HG02870 (cell line): ENCODE data around the gene EIF3B.
"Not testable (repeated sequence)": the region's sequence is repeated elsewhere in the genome, so short reads cannot be mapped to it uniquely, and the experiment has no call there.

ENCODE experiments used
- ATAC-seq: cut with Tn5 transposase; IDR thresholded peaks from one replicate; pipeline ENCODE4 v1.9.1; 2021; ENCODE audit warnings: mild to moderate bottlenecking, moderate library complexity; ENCODE audit not compliant: unreplicated experiment

EIF3B gene

GRCh38 chr7:2347351-2348063 is 7.1 kb upstream of the EIF3B start:
- not testable (repeated sequence) for ATAC-seq

GRCh38 chr7:2350055-2350454 is 4.6 kb upstream of the EIF3B start:
- ATAC-seq, result no peak

GRCh38 chr7:2350861-2351260 is 3.8 kb upstream of the EIF3B start:
- no peak for ATAC-seq

- no peak for ATAC-seq
These were observed 1.3 kb upstream of the EIF3B start for GRCh38 chr7:2353113-2353935.

GRCh38 chr7:2353936-2354185 is 766 bp upstream of the EIF3B start:
- peak; percentile 47 for ATAC-seq

- ATAC-seq, result peak; percentile 10
These were observed 495 bp downstream of the EIF3B start for GRCh38 chr7:2354939-2355704.

GRCh38 chr7:2355705-2356008 is 1.0 kb downstream of the EIF3B start:
- ATAC-seq, result no peak

GRCh38 chr7:2357165-2357564 is 2.5 kb downstream of the EIF3B start:
- no peak for ATAC-seq

GRCh38 chr7:2357571-2357970 is 2.9 kb downstream of the EIF3B start:
- no peak for ATAC-seq

- no peak for ATAC-seq
These were observed 4.4 kb downstream of the EIF3B start for GRCh38 chr7:2358968-2359527.

GRCh38 chr7:2359610-2360009 is 5.0 kb downstream of the EIF3B start:
- no peak for ATAC-seq

GRCh38 chr7:2360796-2361195 is 6.2 kb downstream of the EIF3B start:
- ATAC-seq, result no peak

GRCh38 chr7:2362385-2363088 is 7.9 kb downstream of the EIF3B start:
- no peak for ATAC-seq

- no peak for ATAC-seq
These were observed 14.5 kb downstream of the EIF3B start for GRCh38 chr7:2369139-2369538.

GRCh38 chr7:2371329-2371728 is 16.7 kb downstream of the EIF3B start:
- no peak for ATAC-seq

- ATAC-seq, result no peak
These were observed 18.1 kb downstream of the EIF3B start for GRCh38 chr7:2372724-2373123.

- no peak for ATAC-seq
These were observed 18.5 kb downstream of the EIF3B start for GRCh38 chr7:2373124-2373556.

GRCh38 chr7:2373646-2374045 is 19.0 kb downstream of the EIF3B start:
- ATAC-seq, result no peak

GRCh38 chr7:2374401-2374800 is 19.8 kb downstream of the EIF3B start:
- ATAC-seq, result no peak

GRCh38 chr7:2374830-2375728 is 20.5 kb downstream of the EIF3B start:
- no peak for ATAC-seq
